Activated CD4-positive, alpha-beta T cell treated with anti-CD3 and anti-CD28 coated beads for 36 hours (primary cell): Measurements from ENCODE around the gene ESD. TPM values are rescaled to one million over a fixed set of nuclear protein-coding genes. Genes with fewer than 3 reads are reported as not detected.
"Not testable (repeated sequence)": the region's sequence is repeated elsewhere in the genome, so short reads cannot be mapped to it uniquely, and the experiment has no call there.

Experiments used
- ATAC-seq: fragments of 200-7000 bp; cut with Tn5 transposase; one replicate; pipeline ENCODE4 v1.10.0; 2021; ENCODE audit warnings: mild to moderate bottlenecking, moderate library complexity
- CTCF ChIA-PET: fragments of 350-600 bp; sonication (Branson Sonifier 250); formaldehyde crosslinking; loops from one replicate; lab custom pipeline; 2021; ENCODE audit warnings: antibody characterized with exemption; lab: Charles Lee
- POLR2A ChIA-PET: fragments of 350-600 bp; sonication (Branson Sonifier 250); formaldehyde crosslinking; loops from one replicate; lab custom pipeline; 2021; ENCODE audit warnings: antibody characterized with exemption, inconsistent platforms; lab: Charles Lee
- DNase-seq: peaks from one replicate; pipeline ENCODE4 v3.0.0-alpha.2; 2020
- H3K27ac Mint-ChIP-seq: one replicate; pipeline ENCODE4 v1.8.0; 2021; ENCODE audit warnings: mixed read lengths
- H3K27me3 Mint-ChIP-seq: one replicate; pipeline ENCODE4 v1.8.0; 2021; ENCODE audit warnings: mixed read lengths
- H3K36me3 Mint-ChIP-seq: one replicate; pipeline ENCODE4 v1.8.0; 2021; ENCODE audit warnings: low read depth, mixed read lengths
- H3K4me1 Mint-ChIP-seq: one replicate; pipeline ENCODE4 v1.8.0; 2021; ENCODE audit warnings: mixed read lengths
- H3K4me3 Mint-ChIP-seq: one replicate; pipeline ENCODE4 v1.8.0; 2021; ENCODE audit warnings: mild to moderate bottlenecking, moderate library complexity, mixed read lengths
- H3K9me3 Mint-ChIP-seq: one replicate; pipeline ENCODE4 v1.8.0; 2021; ENCODE audit warnings: low read depth, mixed read lengths
- intact Hi-C, 2 experiments: fragments of 100-400 bp; cut with DNase I in 1 of 2; cut with micrococcal nuclease in 1 of 2; formaldehyde crosslinking; loops; one replicate each; pipeline versions ENCODE4 v1.14.2 to v1.15.1; 2022 to 2024; cut with DNase I, micrococcal nuclease
- total RNA-seq, 2 experiments: library from RNA; stranded (reverse); gene quantifications; one replicate each; pipeline ENCODE4 v1.2.3, GENCODE V29; 2021

ESD gene
- total RNA-seq, 2 experiments from 2014 or later: 150 to 162 TPM

DNA sequence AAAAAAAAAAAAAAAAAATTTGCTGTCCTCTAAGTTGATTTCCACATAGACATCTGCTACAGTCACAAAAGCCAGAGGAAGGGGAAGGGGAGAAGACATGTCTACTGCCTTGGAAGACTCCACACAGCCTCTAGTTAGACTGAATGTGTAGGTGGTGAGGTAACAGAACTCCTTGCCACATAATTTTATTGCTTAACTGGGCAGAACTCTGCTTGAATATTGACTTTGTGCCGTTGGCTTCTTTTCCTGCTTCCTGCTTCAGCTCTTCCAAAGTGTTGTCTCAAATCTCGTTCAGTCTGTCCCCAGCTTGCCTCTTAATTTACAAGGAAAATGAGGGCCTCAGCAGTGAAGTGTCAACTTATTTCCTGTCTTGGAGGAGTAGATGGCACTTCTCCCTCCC is 37.1 kb downstream of the ESD start:
- Mint-ChIP-seq H3K9me3 (no peaks in the 10 kb centered on the region), H3K4me3 (no peak overlapping the region), H3K27ac (no peak overlapping the region), H3K36me3 (no peaks in the 10 kb centered on the region), H3K4me1 (no peaks in the 10 kb centered on the region), H3K27me3 (peaks cover 2% of the 10 kb centered on the region)
- ATAC-seq (no peak), DNase-seq (no peak)
- intact Hi-C loops: no loop called here
- CTCF ChIA-PET: no interaction called here
- POLR2A ChIA-PET: no interaction called here

- ChIA-PET POLR2A (no interaction called here), CTCF (interaction anchor here (0.7 kb wide), 1 partner anchor 135 kb away, joined by 3 read pairs; no protein-coding TSS in a partner anchor)
- Mint-ChIP-seq H3K9me3 (no peaks in the 10 kb centered on the region), H3K27me3 (peaks cover 2% of the 10 kb centered on the region), H3K27ac (no peak overlapping the region), H3K36me3 (no peaks in the 10 kb centered on the region), H3K4me3 (no peak overlapping the region), H3K4me1 (no peaks in the 10 kb centered on the region)
- no peak for ATAC-seq
- DNase-seq: no peak
- intact Hi-C loops: no loop called here
These were observed 39.3 kb downstream of the ESD start for GRCh38 chr13:46757640-46758039.

GRCh38 chr13:46756977-46757376 is 40.0 kb downstream of the ESD start:
- POLR2A ChIA-PET: no interaction called here
- Mint-ChIP-seq H3K27me3 (peaks cover 2% of the 10 kb centered on the region), H3K4me1 (peaks cover 3% of the 10 kb centered on the region), H3K36me3 (peaks cover 2% of the 10 kb centered on the region), H3K27ac (no peak overlapping the region), H3K9me3 (no peaks in the 10 kb centered on the region), H3K4me3 (no peak overlapping the region)
- CTCF ChIA-PET: interaction anchor here (0.7 kb wide), 1 partner anchor 134 kb away, joined by 3 read pairs; no protein-coding TSS in a partner anchor
- DNase-seq (no peak), ATAC-seq (no peak)
- intact Hi-C loops: no loop called here

GRCh38 chr13:46755508-46755907 is 41.5 kb downstream of the ESD start:
- H3K27ac Mint-ChIP-seq, H3K9me3 Mint-ChIP-seq, H3K36me3 Mint-ChIP-seq, DNase-seq, H3K4me3 Mint-ChIP-seq, intact Hi-C loops, POLR2A ChIA-PET, H3K27me3 Mint-ChIP-seq, ATAC-seq, CTCF ChIA-PET: not testable (repeated sequence)
- H3K4me1 Mint-ChIP-seq: peaks cover 16% of the 10 kb centered on the region

- Mint-ChIP-seq H3K4me1 (peaks cover 20% of the 10 kb centered on the region), H3K27me3 (peaks cover 2% of the 10 kb centered on the region), H3K27ac (no peak overlapping the region), H3K36me3 (peaks cover 9% of the 10 kb centered on the region), H3K4me3 (no peak overlapping the region), H3K9me3 (no peaks in the 10 kb centered on the region)
- DNase-seq: no peak
- CTCF ChIA-PET: interaction anchor here (1.2 to 1.3 kb wide), 2 partner anchors 10 to 30 kb away, joined by 3 read pairs; no protein-coding TSS in a partner anchor
- intact Hi-C loops: no loop called here
- POLR2A ChIA-PET: no interaction called here
- no peak for ATAC-seq
These were observed 42.1 kb downstream of the ESD start for GRCh38 chr13:46754812-46755211.

DNA sequence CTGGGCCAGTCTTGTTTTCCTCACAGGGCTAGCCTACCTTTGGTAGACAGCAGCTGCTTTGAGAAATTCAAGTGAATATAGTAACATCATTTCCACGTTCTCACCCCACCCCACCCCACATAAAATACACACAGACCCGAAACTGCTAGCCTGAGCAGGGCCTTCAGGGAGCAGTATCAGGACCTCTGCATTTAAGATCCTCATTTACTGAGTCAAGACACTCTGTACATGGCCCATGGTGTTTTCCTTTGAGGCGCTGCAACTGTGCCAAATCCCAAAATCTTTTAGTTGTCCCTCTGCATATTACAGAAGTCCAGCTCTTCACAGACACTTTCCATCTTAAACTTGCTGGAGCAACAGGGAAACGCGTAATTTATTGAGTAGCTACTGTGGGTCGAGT is 43.0 kb downstream of the ESD start:
- CTCF ChIA-PET: interaction anchor here (1.2 to 1.3 kb wide), 2 partner anchors 11 to 31 kb away, joined by 3 read pairs; no protein-coding TSS in a partner anchor
- no peak overlapping the region for H3K27ac Mint-ChIP-seq
- H3K27me3 Mint-ChIP-seq: peaks cover 2% of the 10 kb centered on the region
- intact Hi-C loops: no loop called here
- peaks cover 22% of the 10 kb centered on the region for H3K4me1 Mint-ChIP-seq
- no peak overlapping the region for H3K4me3 Mint-ChIP-seq
- DNase-seq: no peak
- no peaks in the 10 kb centered on the region for H3K9me3 Mint-ChIP-seq
- no peak for ATAC-seq
- POLR2A ChIA-PET: no interaction called here
- peaks cover 9% of the 10 kb centered on the region for H3K36me3 Mint-ChIP-seq

DNA sequence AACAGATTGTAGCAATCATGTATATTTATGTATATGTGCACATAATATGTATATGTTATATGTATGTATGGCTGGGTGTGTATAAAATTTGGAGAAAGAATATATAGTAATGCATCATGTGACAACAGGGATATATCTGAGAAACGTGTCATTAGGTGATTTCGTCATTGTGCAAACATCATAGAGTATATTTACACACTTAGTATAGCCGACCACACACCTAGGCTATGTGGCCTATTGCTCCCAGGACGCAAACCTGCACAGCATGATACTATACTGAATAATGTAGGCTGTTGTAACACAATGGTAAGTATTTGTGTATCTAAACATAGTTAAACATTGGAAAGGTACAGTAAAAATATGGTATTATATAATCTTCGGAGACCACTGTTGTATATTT is 43.8 kb downstream of the ESD start:
- intact Hi-C loops: no loop called here
- DNase-seq (no peak), ATAC-seq (no peak)
- ChIA-PET CTCF (no interaction called here), POLR2A (no interaction called here)
- no peak overlapping the region for H3K4me3 Mint-ChIP-seq
- H3K36me3 Mint-ChIP-seq: peaks cover 9% of the 10 kb centered on the region
- peaks cover 2% of the 10 kb centered on the region for H3K27me3 Mint-ChIP-seq
- H3K27ac Mint-ChIP-seq: no peak overlapping the region
- no peaks in the 10 kb centered on the region for H3K9me3 Mint-ChIP-seq
- peaks cover 22% of the 10 kb centered on the region for H3K4me1 Mint-ChIP-seq

- Mint-ChIP-seq H3K4me3 (peak overlapping the region; percentile 20), H3K4me1 (peaks cover 22% of the 10 kb centered on the region), H3K27ac (peak overlapping the region; percentile 62), H3K27me3 (no peaks in the 10 kb centered on the region), H3K9me3 (no peaks in the 10 kb centered on the region), H3K36me3 (peaks cover 13% of the 10 kb centered on the region)
- ChIA-PET CTCF (interaction anchor here (0.6 to 1.1 kb wide), 10 partner anchors 13 to 1993 kb away, joined by 3 to 4 read pairs (median 3); no protein-coding TSS in a partner anchor), POLR2A (no interaction called here)
- peak; percentile 75 for DNase-seq
- ATAC-seq: peak; percentile 97
- intact Hi-C loops: no loop called here
These were observed 44.9 kb downstream of the ESD start for GRCh38 chr13:46751811-46752635.

- Mint-ChIP-seq H3K36me3 (peaks cover 23% of the 10 kb centered on the region), H3K27me3 (no peaks in the 10 kb centered on the region), H3K27ac (no peak overlapping the region), H3K4me1 (peaks cover 22% of the 10 kb centered on the region), H3K4me3 (no peak overlapping the region), H3K9me3 (no peaks in the 10 kb centered on the region)
- intact Hi-C loops: no loop called here
- no peak for ATAC-seq
- ChIA-PET CTCF (no interaction called here), POLR2A (no interaction called here)
- DNase-seq: no peak
These were observed 47.0 kb downstream of the ESD start for GRCh38 chr13:46749951-46750350.

DNA sequence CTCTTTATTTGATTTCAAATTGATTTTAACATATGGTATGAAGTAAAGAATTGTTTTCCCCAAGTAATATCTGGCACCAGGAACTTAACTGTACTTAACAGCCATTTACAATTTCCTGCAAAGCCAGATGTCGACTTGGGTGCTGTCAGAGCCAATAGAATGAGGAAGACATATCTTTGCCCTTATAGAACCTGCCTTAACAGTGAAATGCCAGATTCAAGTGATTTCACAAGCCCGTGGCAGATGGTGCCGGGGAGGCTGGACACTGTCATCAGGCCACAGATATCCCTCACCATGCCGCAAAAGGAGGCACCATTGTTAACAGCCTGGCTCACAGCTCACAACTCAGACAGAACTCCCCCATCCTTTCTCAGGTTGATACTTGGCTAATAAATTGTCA is 48.7 kb downstream of the ESD start:
- ATAC-seq: no peak
- H3K27ac Mint-ChIP-seq: no peak overlapping the region
- no peak overlapping the region for H3K4me3 Mint-ChIP-seq
- H3K27me3 Mint-ChIP-seq: no peaks in the 10 kb centered on the region
- H3K4me1 Mint-ChIP-seq: peaks cover 22% of the 10 kb centered on the region
- intact Hi-C loops: no loop called here
- POLR2A ChIA-PET: no interaction called here
- CTCF ChIA-PET: interaction anchor here (0.6 kb wide), 1 partner anchor 260 kb away, joined by 3 read pairs; no protein-coding TSS in a partner anchor
- peaks cover 23% of the 10 kb centered on the region for H3K36me3 Mint-ChIP-seq
- no peak for DNase-seq
- H3K9me3 Mint-ChIP-seq: no peaks in the 10 kb centered on the region

DNA sequence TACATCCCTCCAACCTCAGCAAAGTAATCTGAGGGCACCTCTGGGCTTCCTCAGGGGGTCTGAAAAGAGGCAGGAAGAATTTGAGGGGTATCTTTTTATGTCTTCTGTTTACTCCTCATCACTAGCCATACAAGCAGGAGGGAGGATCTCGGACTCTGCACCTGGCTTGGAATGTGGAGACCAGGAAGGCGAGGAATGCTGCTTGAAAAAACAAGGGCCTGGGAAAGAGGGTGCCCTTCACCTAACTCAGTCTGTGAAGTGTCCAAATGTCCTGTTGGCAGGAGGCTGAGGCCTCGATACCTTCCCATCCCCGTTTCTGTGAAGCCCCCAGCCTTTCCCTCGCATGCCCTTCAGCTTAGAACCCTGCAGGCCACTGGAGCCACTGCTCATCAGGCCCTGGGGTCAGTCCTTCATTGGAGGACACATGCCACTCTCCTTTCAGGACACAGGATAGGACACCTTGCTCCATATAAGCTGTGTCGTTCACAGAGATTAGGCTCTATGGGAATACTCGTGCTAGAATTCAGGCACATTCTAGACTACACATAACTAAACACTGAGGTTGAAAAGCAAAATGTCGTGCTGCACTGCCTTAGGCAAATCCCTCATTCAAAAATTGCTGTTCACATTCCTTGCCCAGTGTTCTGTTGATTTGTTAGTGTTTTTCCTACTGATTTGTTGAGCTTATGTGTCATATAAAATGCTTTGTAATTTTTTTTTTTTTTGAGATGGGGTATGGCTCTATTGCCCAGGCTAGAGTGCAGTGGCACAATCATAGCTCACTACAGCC is 49.7 kb downstream of the ESD start:
- POLR2A ChIA-PET: no interaction called here
- Mint-ChIP-seq H3K27ac (no peak overlapping the region), H3K4me3 (no peak overlapping the region), H3K36me3 (peaks cover 23% of the 10 kb centered on the region), H3K27me3 (no peaks in the 10 kb centered on the region), H3K9me3 (no peaks in the 10 kb centered on the region), H3K4me1 (peaks cover 22% of the 10 kb centered on the region)
- ATAC-seq: no peak
- intact Hi-C loops: no loop called here
- CTCF ChIA-PET: no interaction called here
- DNase-seq: no peak
